Measurements from ENCODE around the gene SLC46A2.

The SLC46A2 gene

DNA sequence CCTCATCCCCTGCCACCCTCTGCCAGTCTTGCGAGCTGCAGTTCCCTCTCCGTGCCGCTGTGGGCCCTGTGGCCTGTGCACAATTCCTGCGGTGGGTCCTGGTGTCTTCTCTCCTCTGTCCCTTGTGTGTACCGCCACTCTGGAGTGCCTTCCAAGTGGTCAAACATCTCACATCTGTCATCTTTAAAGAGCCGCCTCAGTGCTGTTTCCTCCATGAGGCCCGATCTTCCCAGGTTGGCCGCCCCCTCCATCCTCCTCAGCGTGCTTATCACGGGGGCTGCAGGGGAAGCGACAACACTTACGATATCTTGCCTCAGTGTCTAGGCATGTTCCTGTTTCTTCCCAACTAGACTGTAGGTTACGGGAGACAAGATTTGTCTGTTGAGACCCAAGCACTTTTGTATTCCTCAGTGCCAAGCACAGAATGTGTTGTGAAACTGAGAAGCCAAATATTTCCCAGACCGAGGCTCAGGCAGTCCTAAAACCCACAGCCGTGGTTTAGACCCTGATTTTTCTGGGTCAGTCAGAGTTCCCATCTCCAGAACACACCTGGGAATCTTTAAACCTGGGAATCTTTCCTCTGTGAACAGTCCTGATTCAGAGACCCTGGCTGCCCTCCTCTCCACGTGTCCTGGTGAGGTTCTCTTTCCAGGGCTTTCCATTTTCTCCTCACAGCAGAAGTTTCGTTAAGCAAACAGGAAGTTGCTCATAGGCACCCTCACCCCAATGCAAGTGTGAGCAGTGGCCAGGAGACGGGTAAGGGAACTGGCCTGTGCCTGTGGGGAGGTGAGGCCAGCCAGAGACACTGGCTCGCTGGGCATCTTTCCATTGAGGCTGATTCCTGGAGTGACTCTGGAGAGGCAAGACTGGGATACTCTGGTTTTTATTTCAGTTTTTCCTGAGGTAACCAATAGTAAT lies 28.8 kb downstream of the SLC46A2 start:
- no peaks in the 10 kb centered on the region for H3K79me1 ChIP-seq (ENCODE audit: low read length)

DNA sequence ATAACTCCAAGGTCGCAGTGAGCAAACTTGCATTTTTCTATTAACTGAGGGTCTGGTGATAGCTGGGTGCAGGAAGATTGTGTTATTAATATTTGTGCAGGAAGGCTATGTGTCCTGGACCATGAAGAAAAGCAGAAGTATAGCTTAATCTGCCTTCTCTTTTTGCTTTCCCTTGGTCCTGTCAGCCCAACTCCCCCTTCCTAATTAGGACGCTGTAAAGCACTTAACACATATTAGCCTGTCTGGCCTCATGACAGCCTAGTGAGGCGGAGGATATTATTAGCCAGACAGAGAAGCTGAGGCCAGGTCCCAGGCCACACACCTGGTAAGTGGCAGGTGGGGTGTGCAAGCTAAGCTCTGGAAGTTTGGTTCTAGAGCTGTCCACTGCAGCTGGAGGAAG lies 29.5 kb downstream of the SLC46A2 start:
- no peak overlapping the region for H2BK120ac ChIP-seq (ENCODE audit: low read depth, low read length)
- H2BK5ac ChIP-seq (ENCODE audit: low read length): no peak overlapping the region
- H3K79me2 ChIP-seq (ENCODE audit: control insufficient read depth, insufficient read depth, low read length): no peaks in the 10 kb centered on the region
- no peaks in the 10 kb centered on the region for H3K4me1 ChIP-seq (ENCODE audit: control insufficient read depth, low read depth, low read length)
- no peaks in the 10 kb centered on the region for H3K79me1 ChIP-seq (ENCODE audit: low read length)
- no peak for DNase-seq
- no peak overlapping the region for H2BK15ac ChIP-seq (replicated peaks; ENCODE audit: low read depth)
- H3K4ac ChIP-seq (ENCODE audit: low read depth, low read length): no peak overlapping the region
- H3K36me3 ChIP-seq (ENCODE audit: control insufficient read depth, insufficient read depth, low read length): no peaks in the 10 kb centered on the region
- no peak overlapping the region for H3K4me2 ChIP-seq (ENCODE audit: low read length)
- no peak overlapping the region for H3K4me3 ChIP-seq (ENCODE audit: low read length)
- H4K8ac ChIP-seq (ENCODE audit: low read depth, low read length): no peak overlapping the region
- H3K27ac ChIP-seq (ENCODE audit: low read depth, low read length): no peak overlapping the region
- H4K5ac ChIP-seq (ENCODE audit: low read length): no peak overlapping the region
- no peak overlapping the region for H2AK5ac ChIP-seq (ENCODE audit: low read length)
- no peak overlapping the region for H3K9ac ChIP-seq (ENCODE audit: low read length)
- no peak overlapping the region for H3K18ac ChIP-seq (ENCODE audit: low read length)
- H3K23ac ChIP-seq (ENCODE audit: low read length): no peak overlapping the region
- WGBS (ENCODE audit: extremely low coverage, insufficient coverage, low lambda C conversion rate): no CpG with 5 or more reads among the region's 3 CpGs
- H3K27me3 ChIP-seq (ENCODE audit: insufficient read depth, low read length, poor library complexity): no peaks in the 10 kb centered on the region
- no peak overlapping the region for H3K56ac ChIP-seq (ENCODE audit: low read length)

More for the DNA sequence above, 28.8 kb downstream of the SLC46A2 start:
- WGBS (ENCODE audit: extremely low coverage, insufficient coverage, low lambda C conversion rate): no CpG with 5 or more reads among the region's 19 CpGs
- H3K23ac ChIP-seq (ENCODE audit: low read length): no peak overlapping the region
- H3K4me2 ChIP-seq (ENCODE audit: low read length): no peak overlapping the region
- H3K27me3 ChIP-seq (ENCODE audit: insufficient read depth, low read length, poor library complexity): no peaks in the 10 kb centered on the region
- H3K4me1 ChIP-seq (ENCODE audit: control insufficient read depth, low read depth, low read length): no peaks in the 10 kb centered on the region
- no peak overlapping the region for H2BK5ac ChIP-seq (ENCODE audit: low read length)
- no peaks in the 10 kb centered on the region for H3K79me2 ChIP-seq (ENCODE audit: control insufficient read depth, insufficient read depth, low read length)
- no peaks in the 10 kb centered on the region for H3K36me3 ChIP-seq (ENCODE audit: control insufficient read depth, insufficient read depth, low read length)
- H2BK120ac ChIP-seq (ENCODE audit: low read depth, low read length): no peak overlapping the region
- no peak overlapping the region for H3K4me3 ChIP-seq (ENCODE audit: low read length)
- no peak overlapping the region for H3K18ac ChIP-seq (ENCODE audit: low read length)
- no peak overlapping the region for H3K56ac ChIP-seq (ENCODE audit: low read length)
- no peak overlapping the region for H4K8ac ChIP-seq (ENCODE audit: low read depth, low read length)
- H3K9ac ChIP-seq (ENCODE audit: low read length): no peak overlapping the region
- H3K4ac ChIP-seq (ENCODE audit: low read depth, low read length): no peak overlapping the region
- DNase-seq: no peak
- H4K5ac ChIP-seq (ENCODE audit: low read length): no peak overlapping the region
- H2AK5ac ChIP-seq (ENCODE audit: low read length): no peak overlapping the region
- H3K27ac ChIP-seq (ENCODE audit: low read depth, low read length): no peak overlapping the region
- H2BK15ac ChIP-seq (replicated peaks; ENCODE audit: low read depth): no peak overlapping the region

DNA sequence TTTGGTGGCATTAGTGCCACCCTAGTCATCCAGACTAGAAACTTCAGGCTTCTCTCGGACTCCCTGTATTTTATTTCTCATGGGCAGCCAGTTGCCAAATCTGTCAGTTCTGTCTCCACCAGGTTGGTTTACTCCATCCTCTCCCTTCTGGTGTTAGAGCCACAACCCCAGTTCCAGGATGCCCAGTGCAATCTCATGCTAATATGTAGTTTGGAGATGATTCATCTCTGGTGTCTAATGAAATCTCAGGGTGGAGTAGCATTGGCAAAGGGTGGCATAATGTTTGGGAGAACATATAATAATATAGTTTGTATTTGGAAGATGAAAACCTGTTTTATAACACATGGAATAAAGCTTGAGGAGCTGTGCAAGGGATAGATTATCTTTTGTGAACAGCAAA lies 30.2 kb downstream of the SLC46A2 start:
- H3K18ac ChIP-seq (ENCODE audit: low read length): no peak overlapping the region
- no peak overlapping the region for H2BK15ac ChIP-seq (replicated peaks; ENCODE audit: low read depth)
- no peak overlapping the region for H3K4ac ChIP-seq (ENCODE audit: low read depth, low read length)
- H3K4me1 ChIP-seq (ENCODE audit: control insufficient read depth, low read depth, low read length): no peaks in the 10 kb centered on the region
- no peaks in the 10 kb centered on the region for H3K79me1 ChIP-seq (ENCODE audit: low read length)
- H2BK120ac ChIP-seq (ENCODE audit: low read depth, low read length): no peak overlapping the region
- no peak overlapping the region for H3K4me3 ChIP-seq (ENCODE audit: low read length)
- H3K79me2 ChIP-seq (ENCODE audit: control insufficient read depth, insufficient read depth, low read length): no peaks in the 10 kb centered on the region
- no peak overlapping the region for H4K5ac ChIP-seq (ENCODE audit: low read length)
- WGBS (ENCODE audit: extremely low coverage, insufficient coverage, low lambda C conversion rate): no CpG with 5 or more reads among the region's 1 CpG
- no peak overlapping the region for H3K23ac ChIP-seq (ENCODE audit: low read length)
- no peak overlapping the region for H3K27ac ChIP-seq (ENCODE audit: low read depth, low read length)
- H4K8ac ChIP-seq (ENCODE audit: low read depth, low read length): no peak overlapping the region
- H2AK5ac ChIP-seq (ENCODE audit: low read length): no peak overlapping the region
- no peak overlapping the region for H3K4me2 ChIP-seq (ENCODE audit: low read length)
- H3K36me3 ChIP-seq (ENCODE audit: control insufficient read depth, insufficient read depth, low read length): no peaks in the 10 kb centered on the region
- H3K56ac ChIP-seq (ENCODE audit: low read length): no peak overlapping the region
- H3K27me3 ChIP-seq (ENCODE audit: insufficient read depth, low read length, poor library complexity): no peaks in the 10 kb centered on the region
- H3K9ac ChIP-seq (ENCODE audit: low read length): no peak overlapping the region
- no peak for DNase-seq
- H2BK5ac ChIP-seq (ENCODE audit: low read length): no peak overlapping the region

DNA sequence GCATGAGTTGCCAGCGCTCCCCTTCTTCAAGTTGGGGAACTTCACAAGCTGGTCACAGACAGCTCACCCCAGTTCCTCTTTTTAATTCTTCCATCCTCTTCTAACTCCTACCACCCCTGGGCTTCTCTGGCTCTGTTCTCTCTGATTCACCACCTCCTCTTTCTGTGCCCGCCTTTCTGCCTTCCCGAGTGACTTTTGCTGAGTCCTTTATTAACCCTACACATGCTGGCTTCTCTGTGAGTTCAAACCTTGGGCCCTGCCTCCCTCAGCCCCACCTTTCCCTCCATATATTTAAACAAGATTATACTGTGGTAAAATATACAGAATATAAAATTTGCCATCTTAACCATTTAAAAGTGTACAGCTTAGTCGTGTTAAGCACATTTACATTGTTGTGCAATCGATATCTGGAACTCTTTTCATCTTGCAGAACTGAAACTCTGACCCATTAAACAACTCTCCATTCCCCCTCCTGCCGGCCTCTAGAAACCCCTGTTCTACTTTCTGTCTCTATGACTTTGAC lies 32.0 kb downstream of the SLC46A2 start:
- no peak overlapping the region for H3K18ac ChIP-seq (ENCODE audit: low read length)
- whole genome bisulfite sequencing (ENCODE audit: extremely low coverage, insufficient coverage, low lambda C conversion rate): no CpG with 5 or more reads among the region's 6 CpGs
- H3K27me3 ChIP-seq (ENCODE audit: insufficient read depth, low read length, poor library complexity): no peaks in the 10 kb centered on the region
- no peak overlapping the region for H3K23ac ChIP-seq (ENCODE audit: low read length)
- H2BK5ac ChIP-seq (ENCODE audit: low read length): no peak overlapping the region
- no peaks in the 10 kb centered on the region for H3K79me1 ChIP-seq (ENCODE audit: low read length)
- no peak overlapping the region for H3K27ac ChIP-seq (ENCODE audit: low read depth, low read length)
- H3K36me3 ChIP-seq (ENCODE audit: control insufficient read depth, insufficient read depth, low read length): no peaks in the 10 kb centered on the region
- no peak overlapping the region for H4K8ac ChIP-seq (ENCODE audit: low read depth, low read length)
- H3K4me1 ChIP-seq (ENCODE audit: control insufficient read depth, low read depth, low read length): no peaks in the 10 kb centered on the region
- no peak overlapping the region for H3K4me2 ChIP-seq (ENCODE audit: low read length)
- H2BK120ac ChIP-seq (ENCODE audit: low read depth, low read length): no peak overlapping the region
- H3K4ac ChIP-seq (ENCODE audit: low read depth, low read length): no peak overlapping the region
- H3K56ac ChIP-seq (ENCODE audit: low read length): no peak overlapping the region
- no peak overlapping the region for H4K5ac ChIP-seq (ENCODE audit: low read length)
- H2AK5ac ChIP-seq (ENCODE audit: low read length): no peak overlapping the region
- no peak overlapping the region for H3K9ac ChIP-seq (ENCODE audit: low read length)
- H3K79me2 ChIP-seq (ENCODE audit: control insufficient read depth, insufficient read depth, low read length): no peaks in the 10 kb centered on the region
- no peak for DNase-seq
- H2BK15ac ChIP-seq (replicated peaks; ENCODE audit: low read depth): no peak overlapping the region
- no peak overlapping the region for H3K4me3 ChIP-seq (ENCODE audit: low read length)

DNA sequence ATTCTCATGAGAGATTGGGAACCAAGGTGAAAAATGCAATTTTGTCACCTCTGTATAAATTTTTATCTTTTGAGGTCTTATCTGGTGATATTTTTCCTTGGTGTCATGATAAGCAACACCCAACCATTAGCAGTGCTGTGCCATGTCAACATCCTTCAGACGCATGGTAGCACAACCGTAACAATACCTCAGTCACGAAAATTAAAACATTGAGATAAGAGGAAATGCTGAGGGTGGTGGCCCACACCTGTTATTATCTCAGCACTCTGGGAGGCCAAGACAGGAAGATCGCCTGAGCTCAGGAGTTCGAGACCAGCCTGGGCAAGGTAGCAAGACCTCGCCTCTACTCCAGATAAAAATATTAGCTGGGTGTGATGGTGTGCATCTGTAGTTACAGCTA lies 32.7 kb downstream of the SLC46A2 start:
- Histone ChIP-seq H3K79me2 (ENCODE audit: control insufficient read depth, insufficient read depth, low read length) (no peaks in the 10 kb centered on the region), H3K79me1 (ENCODE audit: low read length) (no peaks in the 10 kb centered on the region), H3K4ac (ENCODE audit: low read depth, low read length) (no peak overlapping the region), H3K4me1 (ENCODE audit: control insufficient read depth, low read depth, low read length) (no peaks in the 10 kb centered on the region), H3K4me2 (ENCODE audit: low read length) (no peak overlapping the region), H4K8ac (ENCODE audit: low read depth, low read length) (no peak overlapping the region), H3K4me3 (ENCODE audit: low read length) (no peak overlapping the region), H3K56ac (ENCODE audit: low read length) (no peak overlapping the region), H3K36me3 (ENCODE audit: control insufficient read depth, insufficient read depth, low read length) (no peaks in the 10 kb centered on the region), H3K23ac (ENCODE audit: low read length) (no peak overlapping the region), H2BK15ac (replicated peaks; ENCODE audit: low read depth) (no peak overlapping the region), H3K27ac (ENCODE audit: low read depth, low read length) (no peak overlapping the region), H3K9ac (ENCODE audit: low read length) (no peak overlapping the region), H4K5ac (ENCODE audit: low read length) (no peak overlapping the region), H3K18ac (ENCODE audit: low read length) (no peak overlapping the region), H2BK5ac (ENCODE audit: low read length) (no peak overlapping the region), H2AK5ac (ENCODE audit: low read length) (no peak overlapping the region), H2BK120ac (ENCODE audit: low read depth, low read length) (no peak overlapping the region), H3K27me3 (ENCODE audit: insufficient read depth, low read length, poor library complexity) (no peaks in the 10 kb centered on the region)
- DNase-seq: peak; percentile 27
- WGBS (ENCODE audit: extremely low coverage, insufficient coverage, low lambda C conversion rate): no CpG with 5 or more reads among the region's 6 CpGs
